Gastroesophageal sphincter (tissue), 4 donors: ENCODE results near the gene ADIRF. TPM values are rescaled to one million over a fixed set of nuclear protein-coding genes. Genes with fewer than 3 reads are reported as not detected.
"Not testable (repeated sequence)": the region's sequence is repeated elsewhere in the genome, so short reads cannot be mapped to it uniquely, and the experiment has no call there.

ENCODE experiments used
- ATAC-seq: fragments of 150-250 bp; one replicate; pipeline ENCODE4 v1.9.1; 2016; ENCODE audit warnings: mild to moderate bottlenecking, moderate library complexity
- H3K27ac ChIP-seq, 4 donors: fragments of 200-600 bp; sonication (generic) in 3 of 4; 1 replicate in 3 of 4; 2 replicates in 1 of 4; pipeline ENCODE4 v1.5.1; 2016 to 2019
- H3K27me3 ChIP-seq: fragments of 200-600 bp; sonication (generic); one replicate; pipeline ENCODE4 v1.5.1; 2019
- H3K36me3 ChIP-seq, 2 donors: fragments of 200-600 bp; sonication (generic); one replicate each; pipeline ENCODE4 v1.5.1; 2019; ENCODE audit warnings: control low read depth in 1 of 2
- H3K4me1 ChIP-seq, 3 donors: fragments of 200-600 bp; sonication (generic); 1 replicate in 2 of 3; 2 replicates in 1 of 3; pipeline ENCODE4 v1.5.1; 2016 to 2019; ENCODE audit warnings: control low read depth in 2 of 3
- H3K4me3 ChIP-seq, 2 donors: fragments of 200-600 bp; sonication (generic); one replicate each; pipeline ENCODE4 v1.5.1; 2019; ENCODE audit warnings: mild to moderate bottlenecking in 1 of 2, moderate library complexity in 1 of 2
- H3K9me3 ChIP-seq, 3 donors: fragments of 200-600 bp; sonication (generic); one replicate each; pipeline ENCODE4 v1.5.1; 2017 to 2019; ENCODE audit warnings: control low read depth in 2 of 3
- EP300 ChIP-seq: sonication (generic); formaldehyde crosslinking; IDR thresholded peaks from one replicate; pipeline ENCODE4 v1.6.1; 2017; ENCODE audit warnings: antibody characterized with exemption, mild to moderate bottlenecking
- POLR2A ChIP-seq, 2 donors: fragments of 450-650 bp; IDR thresholded peaks; one replicate each; pipeline ENCODE4 v1.6.1; 2017; ENCODE audit warnings: antibody characterized with exemption in 2 of 2, mild to moderate bottlenecking in 2 of 2, moderate library complexity in 1 of 2
- POLR2AphosphoS5 ChIP-seq: sonication (generic); formaldehyde crosslinking; IDR thresholded peaks from one replicate; pipeline ENCODE4 v1.6.1; 2017; ENCODE audit warnings: antibody characterized with exemption
- WGBS, 2 donors: methylation state at CpG; one replicate each; pipeline ENCODE4 v1.1.5; 2018; ENCODE audit warnings: low coverage in 1 of 2; 5-methylcytosine and 5-hydroxymethylcytosine counted together
- total RNA-seq, 4 donors: library from RNA; depleted of rRNA; stranded (reverse); fragments of >200 nt; gene quantifications; one replicate each; pipeline ENCODE4 v1.1.0, GENCODE V29; 2016
- TF ChIP-seq, protein P1 (sequence below), 4 experiments: fragments of 200-600 bp in 2 of 4; fragments of 450-650 bp in 2 of 4; sonication (generic) in 1 of 4; IDR thresholded peaks; one replicate each; pipeline ENCODE4 v1.5.1; 2017 to 2019; ENCODE audit warnings: antibody characterized with exemption in 4 of 4, mild to moderate bottlenecking in 2 of 4, moderate library complexity in 2 of 4

The ADIRF gene
- total RNA-seq, 4 donors from 2014 or later, result 36.5 to 408 (median 149) TPM

DNA sequence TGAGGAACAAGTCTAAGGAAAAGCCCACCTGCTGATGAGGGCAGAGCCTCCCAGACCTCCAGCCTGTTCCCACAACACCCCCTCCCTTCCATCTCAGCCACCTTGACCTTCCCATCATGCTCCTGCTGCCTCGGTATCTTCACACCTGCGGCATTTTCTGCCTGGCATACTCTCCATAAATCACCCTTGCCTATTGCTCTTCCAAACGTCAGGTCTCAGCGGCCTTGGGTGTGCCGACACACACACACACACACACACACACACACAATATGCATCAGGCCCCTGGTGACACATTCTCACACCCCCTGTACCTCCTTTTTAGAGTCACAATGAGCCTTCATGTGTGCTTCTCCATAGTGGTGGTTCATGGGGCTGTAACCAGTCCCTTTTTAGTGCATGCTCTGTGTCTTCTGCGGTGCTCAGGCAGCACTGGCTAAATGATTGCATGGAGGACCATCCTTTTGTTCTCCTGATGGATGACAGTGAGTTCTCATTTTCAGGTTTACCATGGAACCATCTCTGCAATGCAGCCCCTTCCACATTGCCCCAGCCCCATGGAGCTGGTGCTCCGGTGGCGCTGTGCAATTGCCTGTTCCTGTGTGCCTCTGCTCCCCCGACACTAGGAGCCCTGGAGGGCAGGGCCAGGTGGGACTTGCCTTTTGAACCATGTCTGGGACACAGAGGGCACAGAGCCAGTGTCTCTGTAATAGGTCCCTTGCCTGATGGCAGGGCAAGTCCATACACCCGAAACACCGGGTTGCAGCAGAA, 4.5 kb downstream of the ADIRF start:
- Histone ChIP-seq H3K27me3 (no peaks in the 10 kb centered on the region), H3K36me3 (no peaks in the 10 kb centered on the region), H3K4me1 (peaks cover 0 to 57% (median 17%) of the 10 kb centered on the region in 3 donors), H3K27ac (peak overlapping the region; percentile 95 to 99 (median 98)), H3K9me3 (no peaks in the 10 kb centered on the region), H3K4me3 (no peak overlapping the region)
- ATAC-seq, result no peak
- 88 to 94% methylated on average over 6 of the region's 11 CpGs for WGBS, 2 donors
- no peak for TF ChIP-seq POLR2AphosphoS5

DNA sequence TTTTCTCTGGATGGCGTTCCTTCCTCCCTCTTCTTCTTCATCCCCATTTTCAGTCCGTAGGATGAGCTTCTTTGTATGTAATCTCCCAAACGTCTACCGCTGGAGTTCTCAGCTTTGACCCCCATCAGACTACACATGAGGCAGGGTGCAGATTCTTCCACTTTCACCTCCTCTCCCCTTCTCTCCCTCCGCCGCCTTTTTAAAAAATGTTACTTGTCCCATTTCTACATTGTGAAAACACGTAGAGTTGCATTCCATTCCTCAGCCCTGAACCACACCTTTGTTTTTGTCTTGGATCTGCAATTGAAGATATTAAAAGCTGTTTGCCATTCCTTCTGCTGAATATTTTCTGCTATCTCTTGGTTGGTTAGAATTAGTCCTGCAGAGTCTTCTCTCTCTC, 6.2 kb downstream of the ADIRF start:
- Histone ChIP-seq H3K4me3 (no peak overlapping the region), H3K4me1 (peaks cover 0 to 55% (median 17%) of the 10 kb centered on the region in 3 donors), H3K27me3 (no peaks in the 10 kb centered on the region), H3K27ac (peak overlapping the region in 3 of 4 donors; percentile 22 to 99 (median 26)), H3K9me3 (no peaks in the 10 kb centered on the region), H3K36me3 (no peaks in the 10 kb centered on the region)
- TF ChIP-seq POLR2A (IDR thresholded peaks at IDR 0.05), result no peak
- TF ChIP-seq, protein P1, sequence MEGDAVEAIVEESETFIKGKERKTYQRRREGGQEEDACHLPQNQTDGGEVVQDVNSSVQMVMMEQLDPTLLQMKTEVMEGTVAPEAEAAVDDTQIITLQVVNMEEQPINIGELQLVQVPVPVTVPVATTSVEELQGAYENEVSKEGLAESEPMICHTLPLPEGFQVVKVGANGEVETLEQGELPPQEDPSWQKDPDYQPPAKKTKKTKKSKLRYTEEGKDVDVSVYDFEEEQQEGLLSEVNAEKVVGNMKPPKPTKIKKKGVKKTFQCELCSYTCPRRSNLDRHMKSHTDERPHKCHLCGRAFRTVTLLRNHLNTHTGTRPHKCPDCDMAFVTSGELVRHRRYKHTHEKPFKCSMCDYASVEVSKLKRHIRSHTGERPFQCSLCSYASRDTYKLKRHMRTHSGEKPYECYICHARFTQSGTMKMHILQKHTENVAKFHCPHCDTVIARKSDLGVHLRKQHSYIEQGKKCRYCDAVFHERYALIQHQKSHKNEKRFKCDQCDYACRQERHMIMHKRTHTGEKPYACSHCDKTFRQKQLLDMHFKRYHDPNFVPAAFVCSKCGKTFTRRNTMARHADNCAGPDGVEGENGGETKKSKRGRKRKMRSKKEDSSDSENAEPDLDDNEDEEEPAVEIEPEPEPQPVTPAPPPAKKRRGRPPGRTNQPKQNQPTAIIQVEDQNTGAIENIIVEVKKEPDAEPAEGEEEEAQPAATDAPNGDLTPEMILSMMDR (IDR thresholded peaks at IDR 0.05), result no peak
- TF ChIP-seq EP300, result no peak
- no peak for TF ChIP-seq POLR2AphosphoS5
- no peak for ATAC-seq
- 55 to 83% methylated on average over 3 to 7 of the region's 7 CpGs for WGBS, 2 donors

DNA sequence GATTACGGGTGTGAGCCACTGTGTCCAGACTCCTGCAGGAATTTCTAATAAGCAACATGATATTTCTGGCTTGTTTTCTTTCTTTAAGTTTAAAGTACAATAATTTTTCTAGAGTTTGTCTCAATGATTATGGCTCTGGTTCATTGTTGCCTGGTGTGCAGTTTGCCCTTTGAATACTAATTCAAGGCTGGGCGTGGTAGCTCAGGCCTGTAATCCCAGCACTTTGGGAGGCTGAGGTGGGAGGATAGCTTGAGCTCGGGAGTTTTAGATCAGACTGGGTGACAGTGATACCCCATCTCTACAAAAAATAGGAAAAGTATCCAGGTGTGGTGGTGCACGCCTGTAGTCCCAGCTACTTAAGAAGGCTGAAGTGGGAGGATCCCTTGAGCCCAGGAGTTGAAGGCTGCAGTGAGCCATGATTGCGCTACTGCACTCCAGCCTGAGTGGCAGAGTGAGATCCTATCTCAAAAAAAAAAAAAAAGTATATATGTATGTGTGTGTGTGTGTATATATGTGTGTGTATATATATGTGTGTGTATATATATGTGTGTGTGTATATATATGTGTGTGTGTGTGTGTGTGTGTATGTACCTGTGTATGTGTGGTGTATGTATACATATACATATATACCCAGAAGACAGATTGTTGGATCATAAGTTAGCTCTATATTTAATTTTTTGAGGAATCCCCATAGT, 8.2 kb downstream of the ADIRF start:
- H3K36me3 ChIP-seq, result no peaks in the 10 kb centered on the region
- H3K9me3 ChIP-seq, result no peaks in the 10 kb centered on the region
- 94 to 100% methylated on average over 1 to 3 of the region's 5 CpGs for WGBS, 2 donors
- ATAC-seq, result no peak
- H3K4me1 ChIP-seq, result peaks cover 4 to 60% (median 22%) of the 10 kb centered on the region in 3 donors
- H3K4me3 ChIP-seq, result no peak overlapping the region
- TF ChIP-seq EP300, result no peak
- TF ChIP-seq POLR2A (IDR thresholded peaks at IDR 0.05), result no peak
- no peak for TF ChIP-seq POLR2AphosphoS5
- TF ChIP-seq, protein P1 (IDR thresholded peaks at IDR 0.05), result no peak
- no peak overlapping the region for H3K27ac ChIP-seq
- H3K27me3 ChIP-seq, result no peaks in the 10 kb centered on the region

- H3K36me3 ChIP-seq, ATAC-seq, H3K9me3 ChIP-seq, H3K27me3 ChIP-seq, H3K4me3 ChIP-seq: not testable (repeated sequence)
- peak overlapping the region in 3 of 4 donors; percentile 61 to 79 (median 73) for H3K27ac ChIP-seq
- H3K4me1 ChIP-seq, result peaks cover 4 to 49% (median 18%) of the 10 kb centered on the region in 3 donors
- WGBS, 2 donors, result 61 to 74% methylated on average over 3 of the region's 3 CpGs
Measured at GRCh38 chr10:86978457-86978856, 10.2 kb downstream of the ADIRF start.

GRCh38 chr10:86979296-86979818, 11.1 kb downstream of the ADIRF start:
- TF ChIP-seq POLR2A (IDR thresholded peaks at IDR 0.05) (no peak), EP300 (no peak), POLR2AphosphoS5 (no peak)
- TF ChIP-seq, protein P1 (IDR thresholded peaks at IDR 0.05), result no peak
- H3K36me3 ChIP-seq, result no peaks in the 10 kb centered on the region
- H3K4me1 ChIP-seq, result peaks cover 4 to 43% (median 18%) of the 10 kb centered on the region in 3 donors
- no peaks in the 10 kb centered on the region for H3K27me3 ChIP-seq
- peak overlapping the region in 3 of 4 donors; percentile 61 to 79 (median 76) for H3K27ac ChIP-seq
- H3K4me3 ChIP-seq, result no peak overlapping the region
- no peaks in the 10 kb centered on the region for H3K9me3 ChIP-seq
- ATAC-seq, result no peak
- WGBS, 2 donors, result 71 to 93% methylated on average over 2 of the region's 4 CpGs
